ENCODE results near the gene PTPRU.

Gene PTPRU

DNA sequence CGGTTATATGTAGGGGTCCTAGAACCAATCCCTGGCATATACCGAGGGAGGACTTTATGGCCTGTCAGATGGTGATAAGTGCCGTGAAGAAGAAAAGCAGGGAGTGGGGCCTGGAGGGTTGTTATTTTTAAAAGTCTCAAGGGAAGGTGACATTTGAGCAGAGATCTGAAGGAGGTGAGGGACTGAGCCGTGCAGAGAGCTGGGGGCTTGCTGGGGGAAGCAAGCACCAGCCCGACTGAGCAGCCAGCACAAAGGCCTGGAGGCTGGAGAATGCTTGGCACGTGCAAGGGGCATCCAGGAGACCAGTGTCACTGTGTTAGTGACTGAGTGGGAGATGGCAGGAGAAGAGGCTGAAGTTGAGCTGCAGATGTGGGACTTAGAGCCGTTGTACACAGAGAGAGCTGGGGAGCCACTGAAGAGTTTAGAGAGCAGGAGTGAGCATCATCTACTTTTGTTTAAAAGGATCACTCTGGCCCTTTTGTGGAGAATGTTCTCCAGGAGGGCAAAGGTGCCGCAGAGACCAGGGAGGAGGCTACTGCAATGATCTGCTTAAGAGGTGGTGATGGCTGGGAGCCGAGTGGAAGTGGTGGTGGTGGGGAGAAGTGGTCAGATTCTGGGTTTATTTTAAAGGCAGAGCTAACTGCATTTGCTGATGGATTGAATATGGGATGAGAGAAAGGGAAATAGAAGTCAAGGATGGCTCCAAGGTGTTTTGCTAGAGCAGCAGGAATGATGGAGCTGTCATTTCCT, 31.2 kb downstream of the PTPRU start:
- DNase-seq (ENCODE audit: low spot score): no peak

DNA sequence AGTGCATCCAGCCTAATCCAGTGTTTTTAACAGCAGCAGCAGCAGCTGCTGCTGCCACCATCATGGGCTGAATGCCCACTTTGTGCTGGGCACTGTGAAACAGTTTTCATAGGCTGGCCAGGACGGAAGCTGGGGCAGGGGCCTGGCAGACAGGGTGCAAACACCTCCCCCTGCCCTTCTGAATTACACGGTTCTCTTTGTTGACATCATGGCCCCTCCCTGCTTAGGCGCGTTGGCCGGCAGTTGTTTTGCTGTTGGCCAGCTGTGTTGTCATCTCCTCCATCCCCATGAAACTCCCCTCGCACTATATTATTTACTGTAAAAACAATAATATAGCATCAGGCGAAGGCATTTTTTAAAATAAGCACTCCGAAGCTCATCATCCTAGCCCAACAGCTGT, 33.1 kb downstream of the PTPRU start:
- DNase-seq (ENCODE audit: low spot score): no peak

DNA sequence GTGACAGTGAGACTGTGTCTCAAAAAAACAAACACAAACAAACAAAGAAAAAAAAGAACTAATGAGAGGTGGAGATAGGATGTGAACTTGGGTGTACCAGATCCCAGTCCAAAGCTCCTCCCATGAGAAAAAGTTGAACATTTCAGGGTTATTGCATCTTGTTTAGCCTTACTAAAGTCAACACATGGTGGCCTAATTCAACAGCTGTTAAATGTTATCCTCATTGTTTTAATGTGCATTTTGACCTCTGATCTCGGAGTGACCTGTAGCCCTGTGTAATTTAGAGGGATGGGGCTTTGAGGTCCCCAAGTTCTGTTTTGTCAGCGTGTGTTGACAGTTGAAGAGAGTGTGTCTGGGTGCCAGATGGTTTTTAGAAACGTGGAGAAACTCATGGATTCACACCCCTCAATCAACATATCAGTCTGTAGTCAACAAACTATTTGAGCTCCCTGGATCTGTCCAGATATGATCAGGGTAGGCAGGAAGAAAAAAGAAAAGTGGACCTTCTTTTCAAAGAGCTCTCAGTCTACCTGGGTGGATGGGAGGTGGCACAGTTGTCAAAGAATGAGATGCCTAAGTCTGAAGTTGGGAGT, 34.7 kb downstream of the PTPRU start:
- DNase-seq (ENCODE audit: low spot score): no peak

DNA sequence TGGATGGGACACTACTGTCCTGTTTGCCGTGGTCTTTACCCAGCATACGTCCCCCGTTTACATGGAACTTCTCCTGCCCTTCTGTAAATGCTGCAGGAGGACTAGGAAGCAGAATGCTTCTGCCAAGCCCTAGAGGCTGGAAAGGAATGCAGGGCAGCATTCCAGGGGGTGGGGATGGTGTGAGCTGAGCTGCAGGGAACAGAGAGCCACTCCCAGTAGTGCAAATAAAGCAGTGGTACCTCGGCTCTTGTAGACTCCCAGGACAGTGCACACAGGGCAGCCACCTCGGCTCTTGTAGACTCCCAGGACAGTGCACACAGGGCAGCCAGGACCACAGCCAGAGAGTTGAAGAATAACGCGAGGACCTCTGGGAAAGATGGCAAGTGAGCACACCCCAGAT, 35.4 kb downstream of the PTPRU start:
- no peak for DNase-seq (ENCODE audit: low spot score)

DNA sequence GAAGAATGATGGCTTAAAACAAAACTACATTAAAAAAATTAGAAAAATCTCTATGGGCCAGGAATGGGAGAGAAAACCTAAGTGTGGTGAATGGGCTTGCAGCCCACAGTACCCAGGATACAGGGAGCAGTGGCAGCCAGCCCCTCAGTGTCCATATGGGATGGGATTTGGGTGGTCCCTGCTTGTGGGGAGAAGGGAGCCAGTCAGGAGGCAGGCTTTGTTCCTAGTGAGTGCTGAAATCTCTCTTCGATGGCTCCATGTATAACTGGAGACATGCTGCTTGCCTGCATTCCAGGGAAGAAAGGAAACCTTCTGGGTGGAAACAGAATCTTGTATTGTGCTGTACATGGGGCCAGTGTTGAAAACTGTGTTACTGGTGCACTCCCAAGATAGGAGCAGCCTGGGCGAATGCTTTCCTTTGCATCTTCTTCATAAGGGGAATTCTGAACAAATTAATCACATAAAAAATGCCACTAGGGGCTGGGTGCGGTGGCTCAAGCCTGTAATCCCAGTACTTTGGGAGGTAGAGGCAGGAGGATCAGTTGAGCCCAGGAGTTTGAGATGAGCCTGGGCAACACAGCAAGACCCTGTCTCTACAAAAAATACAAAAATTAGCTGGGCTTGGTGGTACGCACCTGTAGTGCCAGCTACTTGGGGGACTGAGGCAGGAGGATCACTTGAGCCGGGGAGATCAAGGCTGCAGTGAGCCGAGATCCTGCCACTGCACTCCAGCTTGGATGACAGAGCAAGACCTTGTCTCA, 36.0 kb downstream of the PTPRU start:
- no peak for DNase-seq (ENCODE audit: low spot score)

DNA sequence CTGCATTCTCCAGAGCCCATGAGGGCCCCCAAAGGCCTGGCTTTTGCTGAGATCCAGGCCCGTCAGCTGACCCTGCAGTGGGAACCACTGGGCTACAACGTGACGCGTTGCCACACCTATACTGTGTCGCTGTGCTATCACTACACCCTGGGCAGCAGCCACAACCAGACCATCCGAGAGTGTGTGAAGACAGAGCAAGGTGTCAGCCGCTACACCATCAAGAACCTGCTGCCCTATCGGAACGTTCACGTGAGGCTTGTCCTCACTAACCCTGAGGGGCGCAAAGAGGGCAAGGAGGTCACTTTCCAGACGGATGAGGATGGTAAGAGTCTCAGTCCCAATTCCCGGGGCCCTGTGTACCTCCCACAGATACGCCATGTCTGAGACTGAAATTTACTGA, 39.1 kb downstream of the PTPRU start:
- DNase-seq (ENCODE audit: low spot score): no peak

DNA sequence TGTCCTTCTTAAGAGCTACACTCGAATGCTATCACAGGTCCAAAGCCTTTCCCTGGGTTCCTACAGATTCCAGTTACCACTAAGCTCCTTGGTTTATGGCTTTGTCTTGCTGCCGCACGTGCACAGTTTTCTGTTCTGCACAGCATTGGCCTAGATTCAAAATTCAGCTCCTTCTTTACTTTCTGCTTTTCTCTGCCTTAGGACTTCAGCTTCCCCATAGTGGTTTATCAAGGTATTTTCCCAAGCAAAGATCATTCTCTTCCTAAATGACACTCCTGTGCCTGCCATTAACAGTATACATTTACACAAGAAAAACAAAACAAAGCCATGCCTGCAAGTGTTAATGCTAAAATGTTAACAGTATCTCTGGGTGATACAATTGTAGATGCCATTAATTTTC, 41.8 kb downstream of the PTPRU start:
- DNase-seq (ENCODE audit: low spot score): no peak

DNA sequence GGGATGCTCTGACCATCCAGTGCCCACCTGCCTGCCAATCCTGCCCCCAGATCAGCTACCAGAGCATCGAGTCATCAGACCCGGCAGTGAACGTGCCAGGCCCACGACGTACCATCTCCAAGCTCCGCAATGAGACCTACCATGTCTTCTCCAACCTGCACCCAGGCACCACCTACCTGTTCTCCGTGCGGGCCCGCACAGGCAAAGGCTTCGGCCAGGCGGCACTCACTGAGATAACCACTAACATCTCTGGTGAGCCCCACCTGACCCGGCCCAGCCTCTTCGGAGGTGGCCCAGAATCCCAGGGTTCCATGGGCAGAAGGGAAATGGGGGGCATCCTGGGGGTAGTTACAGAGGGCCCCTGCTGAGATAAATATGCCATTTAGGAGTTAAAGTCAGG, 43.1 kb downstream of the PTPRU start:
- no peak for DNase-seq (ENCODE audit: low spot score)

DNA sequence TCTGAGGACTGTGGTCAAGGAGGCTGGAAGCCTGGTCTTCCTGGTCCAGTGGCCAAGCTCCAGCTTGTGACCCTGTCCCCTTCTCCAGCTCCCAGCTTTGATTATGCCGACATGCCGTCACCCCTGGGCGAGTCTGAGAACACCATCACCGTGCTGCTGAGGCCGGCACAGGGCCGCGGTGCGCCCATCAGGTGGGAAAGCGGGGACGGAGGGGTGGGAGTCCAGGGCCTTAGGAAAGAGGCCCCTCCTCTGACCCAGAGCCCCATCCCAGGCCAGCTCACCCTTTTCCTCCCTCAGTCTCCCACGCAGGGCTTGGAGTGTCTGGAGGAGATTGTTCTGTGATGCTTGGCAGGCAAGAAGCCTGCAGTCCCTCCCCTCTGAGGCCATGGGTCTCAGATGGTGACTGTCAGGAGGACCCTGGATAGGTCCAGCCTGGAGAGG, 43.6 kb downstream of the PTPRU start:
- no peak for DNase-seq (ENCODE audit: low spot score)

DNA sequence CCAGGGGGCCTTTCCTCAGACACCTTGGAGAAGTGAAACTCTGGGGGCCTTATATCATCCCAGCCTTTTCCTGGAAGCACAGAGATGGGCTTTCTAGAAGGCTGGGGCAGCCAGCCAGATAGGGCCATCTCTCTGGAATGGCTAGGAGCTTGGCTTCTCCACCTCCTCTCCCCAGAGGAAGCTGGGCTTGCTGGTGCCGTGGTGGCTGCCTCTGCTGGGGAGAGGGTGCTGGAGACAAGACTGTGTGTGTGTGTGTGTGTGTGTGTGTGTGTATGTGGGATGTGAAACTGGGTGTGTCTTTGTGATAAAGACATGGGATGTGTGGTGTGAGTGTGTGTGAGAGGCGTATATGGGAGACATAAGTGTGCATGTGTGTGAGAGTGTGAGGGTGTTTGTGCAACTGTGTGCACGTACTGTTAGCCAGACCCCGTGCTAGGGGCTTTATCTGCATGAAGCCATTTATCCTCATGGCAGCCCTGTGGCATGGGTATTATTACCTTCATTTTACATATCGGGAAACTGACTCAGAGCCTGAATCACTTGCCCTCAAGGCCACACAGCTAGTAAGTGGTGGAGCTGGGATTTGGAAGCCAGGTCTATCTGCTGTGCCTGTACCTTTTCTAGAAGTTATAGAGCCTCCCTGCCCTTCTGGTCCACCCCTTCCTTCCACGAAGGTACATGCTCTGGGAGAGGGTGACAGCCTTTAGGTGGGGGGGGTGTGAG, 44.2 kb downstream of the PTPRU start:
- no peak for DNase-seq (ENCODE audit: low spot score)

DNA sequence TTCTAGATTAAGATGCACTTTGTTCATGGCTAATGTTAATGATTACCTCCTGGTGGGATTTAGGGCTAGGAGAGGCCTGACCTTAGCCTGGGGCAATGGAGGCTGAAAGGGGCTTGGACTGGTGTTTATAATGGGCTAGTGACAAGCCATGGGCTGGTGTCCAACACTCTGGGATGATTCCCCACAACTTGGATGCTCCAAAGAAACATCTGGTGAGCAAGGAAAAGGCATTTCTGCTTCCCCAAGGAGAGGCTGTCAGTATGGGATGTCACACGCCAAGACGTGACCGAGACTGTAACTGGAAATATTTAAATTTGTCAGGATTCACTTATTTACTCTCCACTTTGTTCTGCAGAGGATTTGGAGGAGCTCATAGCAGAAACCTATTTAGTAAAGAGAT, 45.2 kb downstream of the PTPRU start:
- DNase-seq (ENCODE audit: low spot score): no peak

DNA sequence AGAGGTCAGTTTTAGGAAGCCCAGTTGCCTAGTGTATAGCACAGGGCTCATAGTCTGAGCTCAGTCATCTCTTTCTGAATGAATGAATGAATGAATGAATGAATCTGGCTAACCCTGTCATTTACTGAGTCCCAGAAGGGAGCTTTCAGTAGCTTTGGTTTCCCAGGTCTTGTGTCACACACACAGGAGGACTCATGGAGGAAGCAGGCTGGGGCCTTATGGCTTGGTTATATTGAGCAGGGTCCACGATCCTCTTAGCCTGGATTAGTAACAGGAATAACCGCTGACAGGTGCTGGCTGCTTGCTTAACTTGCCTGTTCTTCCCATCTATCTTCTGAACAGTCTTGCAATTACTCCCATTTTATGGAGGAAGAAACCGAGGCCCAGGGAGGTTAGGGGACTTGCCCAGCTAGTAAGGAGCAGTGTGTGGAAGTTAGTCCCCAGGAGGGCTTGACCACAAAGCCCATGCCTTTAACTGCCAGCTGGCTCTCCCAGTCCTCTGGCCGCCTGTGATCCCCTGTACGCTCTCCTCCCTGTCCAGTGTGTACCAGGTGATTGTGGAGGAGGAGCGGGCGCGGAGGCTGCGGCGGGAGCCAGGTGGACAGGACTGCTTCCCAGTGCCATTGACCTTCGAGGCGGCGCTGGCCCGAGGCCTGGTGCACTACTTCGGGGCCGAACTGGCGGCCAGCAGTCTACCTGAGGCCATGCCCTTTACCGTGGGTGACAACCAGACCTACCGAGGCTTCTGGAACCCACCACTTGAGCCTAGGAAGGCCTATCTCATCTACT, 46.0 kb downstream of the PTPRU start:
- no peak for DNase-seq (ENCODE audit: low spot score)

DNA sequence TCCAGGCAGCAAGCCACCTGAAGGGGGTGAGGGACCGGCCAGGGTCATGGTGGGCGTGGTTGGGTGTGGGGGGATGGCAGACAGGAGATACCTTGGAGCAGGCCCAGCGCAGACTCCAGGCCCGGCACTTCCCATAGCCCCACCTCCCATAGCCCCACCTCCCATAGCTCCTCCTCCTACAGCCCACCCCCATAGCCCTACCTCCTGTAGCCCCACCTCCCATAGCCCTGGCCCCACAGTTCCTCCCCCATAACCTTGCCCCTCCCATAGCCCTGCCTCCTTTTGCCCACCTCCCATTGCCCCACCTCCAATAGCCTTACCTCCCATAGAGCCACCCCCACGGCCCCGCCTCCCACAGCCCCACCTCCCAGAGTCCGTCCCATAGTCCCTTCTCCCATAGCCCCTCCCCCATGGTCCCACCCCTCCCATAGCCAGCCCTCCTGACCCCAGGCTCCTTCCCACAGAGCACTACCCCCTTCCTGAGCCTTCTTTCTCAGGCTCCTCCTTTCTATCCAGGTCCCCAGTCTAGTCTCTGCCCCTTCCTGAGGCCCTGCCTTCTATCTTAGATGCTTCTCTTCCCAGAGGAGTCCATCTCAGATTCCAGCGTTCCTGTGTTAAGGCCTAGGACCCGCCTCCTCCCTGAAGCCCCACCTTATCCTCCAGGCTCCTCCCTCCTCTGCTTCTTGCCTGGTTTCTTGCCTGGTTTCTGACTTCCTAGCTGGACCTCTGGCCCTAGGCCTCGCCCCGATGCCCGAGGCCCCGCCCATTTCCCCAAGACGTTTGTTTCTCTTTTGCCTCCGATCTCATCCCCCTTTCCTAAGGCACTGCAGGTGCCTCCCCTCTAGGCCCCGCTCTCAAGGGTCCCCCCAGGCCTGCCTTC, 46.8 kb downstream of the PTPRU start:
- peak; percentile 47 for DNase-seq (ENCODE audit: low spot score)

DNA sequence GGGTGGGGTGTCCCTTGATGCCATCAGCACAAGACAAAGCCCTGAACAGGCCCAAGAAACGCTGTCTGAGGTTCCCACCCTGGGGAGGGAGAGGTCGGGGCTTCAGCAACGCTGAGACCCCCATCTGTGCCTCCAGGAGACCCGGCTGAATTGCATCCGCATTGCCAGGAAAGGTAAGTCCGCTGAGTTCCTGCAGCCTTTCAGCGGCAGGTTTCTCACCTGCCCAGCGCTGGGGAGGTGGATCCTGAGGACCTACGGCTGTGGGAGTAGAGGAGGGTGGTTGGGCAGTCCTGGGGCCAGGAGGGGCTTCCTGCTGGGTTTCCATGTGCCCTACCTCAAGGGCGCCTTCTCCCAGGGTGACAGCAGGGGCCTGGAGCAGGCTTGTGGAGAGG, 47.5 kb downstream of the PTPRU start:
- DNase-seq (ENCODE audit: low spot score): no peak

DNA sequence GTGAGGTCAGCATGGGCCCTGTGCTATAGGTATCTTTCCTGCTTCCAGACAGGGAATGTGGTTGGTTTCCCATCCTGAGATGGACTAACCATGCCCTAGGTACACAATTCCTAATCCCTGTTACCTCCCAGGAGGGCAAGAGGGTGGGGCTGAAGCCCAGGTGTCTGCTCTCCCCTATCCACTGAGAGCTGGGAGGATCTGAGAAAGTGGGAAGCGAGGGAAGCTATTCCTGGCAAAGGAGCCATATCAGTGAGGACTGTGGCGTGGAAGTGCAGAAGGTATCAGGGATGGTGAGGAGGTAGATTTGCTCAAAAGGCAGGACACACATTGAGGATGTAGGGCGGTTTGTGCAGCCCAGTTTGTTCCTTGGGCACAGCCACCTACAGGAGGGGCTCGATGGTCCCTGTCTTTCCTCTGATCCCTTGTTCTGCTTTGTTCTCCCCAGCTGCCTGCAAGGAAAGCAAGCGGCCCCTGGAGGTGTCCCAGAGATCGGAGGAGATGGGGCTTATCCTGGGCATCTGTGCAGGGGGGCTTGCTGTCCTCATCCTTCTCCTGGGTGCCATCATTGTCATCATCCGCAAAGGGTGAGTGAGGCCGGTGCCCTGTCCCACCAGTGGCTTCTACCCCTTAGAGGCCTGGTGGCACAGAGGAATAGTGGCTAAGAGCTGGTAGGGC, 48.1 kb downstream of the PTPRU start:
- DNase-seq (ENCODE audit: low spot score): no peak

DNA sequence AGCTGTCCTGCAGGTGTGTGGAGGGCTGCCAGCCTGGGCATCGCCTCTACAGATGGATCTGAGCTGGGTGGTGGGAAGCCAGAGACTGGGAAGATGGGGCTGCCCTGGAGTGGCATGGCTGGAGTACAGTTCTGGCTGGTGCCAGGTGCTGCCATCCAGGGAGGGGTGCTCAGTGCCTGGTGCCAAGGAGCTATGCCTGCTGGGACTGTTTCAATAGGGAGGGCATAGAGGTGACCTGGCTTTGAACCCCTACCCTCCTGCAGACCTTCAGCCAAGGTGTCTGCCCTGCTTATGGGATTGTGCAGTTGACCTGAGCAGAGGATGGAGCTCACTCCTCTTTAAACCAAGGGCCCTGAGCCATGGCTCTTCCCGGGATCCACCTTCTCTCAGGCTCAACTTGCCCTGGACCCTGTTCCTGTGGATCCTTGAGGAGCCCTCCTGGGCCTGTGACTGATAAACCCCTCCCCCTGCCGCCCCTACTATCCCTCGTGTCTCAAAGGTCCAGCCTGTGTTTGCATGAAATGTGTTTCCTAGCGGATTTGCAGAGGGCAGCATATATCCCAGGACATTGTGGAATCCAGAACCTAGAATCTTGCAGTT, 48.7 kb downstream of the PTPRU start:
- DNase-seq (ENCODE audit: low spot score): no peak

DNA sequence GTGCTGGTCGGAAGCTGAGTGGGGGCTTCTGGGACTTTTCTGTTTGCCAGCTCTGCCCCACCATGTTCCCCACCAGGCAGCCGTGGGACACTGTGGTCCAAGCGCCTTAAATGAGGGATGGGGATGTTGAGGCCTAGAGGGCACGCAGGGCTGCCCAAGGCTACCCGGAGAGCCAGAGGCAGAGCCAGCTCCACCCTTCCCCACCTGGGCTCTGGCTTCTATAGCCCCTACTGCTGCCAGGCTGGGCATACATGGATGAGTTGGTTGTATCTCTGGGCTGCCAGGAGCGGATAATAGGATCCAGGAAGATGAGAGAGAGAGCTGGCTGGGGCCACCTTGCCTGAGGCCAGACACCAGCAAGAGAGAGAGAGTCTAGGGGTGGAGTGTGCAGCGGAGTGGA, 49.4 kb downstream of the PTPRU start:
- no peak for DNase-seq (ENCODE audit: low spot score)

DNA sequence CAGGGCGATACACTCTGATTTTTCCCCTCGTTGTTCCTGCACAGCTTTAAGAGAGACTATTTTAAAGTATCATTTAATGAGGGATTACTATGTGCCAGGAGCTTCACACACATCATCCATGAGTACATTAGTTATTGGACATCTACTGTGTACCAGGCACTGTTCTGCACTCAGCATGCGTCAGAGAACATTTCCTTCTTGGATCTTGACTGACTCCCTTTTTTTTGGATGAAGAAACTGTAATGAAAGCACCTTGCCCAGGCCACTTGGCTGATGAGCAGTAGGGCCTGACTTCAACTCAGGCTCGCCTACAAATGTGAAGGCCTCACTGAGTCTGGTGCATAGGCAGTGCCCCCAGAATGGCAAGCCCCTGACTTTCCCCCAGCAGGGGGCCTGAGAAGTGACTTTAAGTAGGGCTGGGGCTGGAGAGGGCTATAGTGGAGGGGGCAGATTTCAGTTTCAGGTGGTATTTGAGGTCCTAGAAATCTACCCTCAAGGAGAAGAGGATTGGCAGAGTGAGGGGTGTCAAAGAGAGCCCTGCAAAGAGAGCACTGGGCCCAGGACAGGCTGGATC, 50.0 kb downstream of the PTPRU start:
- no peak for DNase-seq (ENCODE audit: low spot score)

DNA sequence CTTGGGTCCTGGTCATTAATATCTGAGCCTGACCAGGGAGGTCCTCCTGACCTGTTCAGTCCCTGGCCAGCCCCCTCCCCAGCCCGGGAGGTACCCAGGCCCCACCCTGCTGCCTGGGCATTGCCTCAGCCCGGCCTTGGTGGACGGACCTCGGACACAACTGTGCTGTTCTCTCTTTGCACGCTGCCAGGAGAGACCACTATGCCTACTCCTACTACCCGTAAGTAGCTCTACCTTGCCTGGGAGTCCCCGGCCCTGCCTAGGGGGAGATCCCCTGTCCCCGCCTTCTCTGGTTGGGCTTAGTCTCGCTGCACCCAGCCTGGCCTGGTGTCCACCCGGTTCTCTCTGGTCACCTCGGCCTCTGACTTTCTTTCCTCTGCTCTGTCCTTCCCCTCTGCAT, 53.2 kb downstream of the PTPRU start:
- DNase-seq (ENCODE audit: low spot score): no peak

Data from RKO (cell line).